Ureter (tissue), 1 donor: ENCODE data around the gene TRIM43. TPM values are rescaled to one million over a fixed set of nuclear protein-coding genes. Genes with fewer than 3 reads are reported as not detected.
"Not testable (repeated sequence)": the region's sequence is repeated elsewhere in the genome, so short reads cannot be mapped to it uniquely, and the experiment has no call there.

Source experiments
- DNase-seq: peaks from one replicate; pipeline ENCODE4 v3.0.0-alpha.2; 2020; ENCODE audit warnings: low spot score
- total RNA-seq: library from RNA; stranded (reverse); gene quantifications from one replicate; pipeline ENCODE4 v1.2.4, GENCODE V29; 2023
- donor health status: DM: yes; HTN: yes; CAD: no.

Gene TRIM43
- total RNA-seq, 1 donor from 2014 or later, result not detected

DNA sequence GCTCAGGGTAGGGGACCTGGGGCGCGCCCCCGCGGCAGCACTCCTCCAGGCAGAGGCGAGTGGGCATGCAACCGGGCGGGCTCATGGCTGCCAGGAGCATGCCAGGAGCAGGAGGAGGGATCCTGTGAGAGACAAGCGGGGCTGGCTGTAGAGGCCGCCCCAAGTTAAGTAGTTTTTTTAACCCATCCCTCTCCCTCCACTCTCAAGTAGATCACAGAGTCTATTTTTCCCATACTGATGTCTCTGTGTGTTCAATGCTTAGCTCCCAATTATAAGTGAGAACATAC is 49.4 kb downstream of the TRIM43 start:
- DNase-seq, result not testable (repeated sequence)

DNA sequence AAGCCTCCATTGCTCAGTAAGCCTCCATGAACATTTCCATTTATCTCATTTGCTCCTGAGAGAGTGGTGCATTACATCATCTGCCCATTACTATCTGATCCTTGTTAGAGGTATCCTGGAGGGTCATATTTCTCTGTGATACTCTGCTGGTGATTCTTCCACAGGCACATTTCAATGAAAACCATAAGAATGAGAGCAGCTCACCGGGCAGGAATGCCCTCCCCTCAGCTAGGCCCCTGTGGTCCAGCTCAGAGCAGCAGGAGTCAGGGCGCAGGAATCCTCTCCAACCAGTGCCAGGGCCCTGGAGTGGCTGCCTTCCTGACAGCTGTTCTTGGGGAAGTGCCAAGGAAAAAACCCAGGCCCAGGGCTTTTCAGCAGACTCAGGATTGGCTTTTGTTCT is 50.0 kb downstream of the TRIM43 start:
- not testable (repeated sequence) for DNase-seq

DNA sequence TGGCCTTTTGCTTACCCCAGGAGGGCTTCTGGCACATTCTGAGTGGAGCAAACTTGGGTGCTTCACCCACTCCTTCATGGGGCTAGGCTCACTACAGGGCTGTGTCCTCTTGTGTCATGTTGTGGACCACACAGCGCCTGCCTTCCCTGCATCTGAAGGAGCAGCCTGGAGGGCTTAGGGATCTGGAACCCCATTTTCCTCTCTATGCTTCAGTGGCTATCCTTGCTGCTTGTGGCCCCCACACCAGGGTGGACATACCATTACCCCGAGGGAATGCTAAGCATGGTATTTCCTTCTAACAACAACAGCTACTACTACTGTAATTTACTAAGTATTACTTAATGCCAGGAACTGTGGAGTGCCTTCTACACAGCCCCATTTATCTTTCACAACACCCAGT is 50.6 kb downstream of the TRIM43 start:
- DNase-seq, result not testable (repeated sequence)

DNA sequence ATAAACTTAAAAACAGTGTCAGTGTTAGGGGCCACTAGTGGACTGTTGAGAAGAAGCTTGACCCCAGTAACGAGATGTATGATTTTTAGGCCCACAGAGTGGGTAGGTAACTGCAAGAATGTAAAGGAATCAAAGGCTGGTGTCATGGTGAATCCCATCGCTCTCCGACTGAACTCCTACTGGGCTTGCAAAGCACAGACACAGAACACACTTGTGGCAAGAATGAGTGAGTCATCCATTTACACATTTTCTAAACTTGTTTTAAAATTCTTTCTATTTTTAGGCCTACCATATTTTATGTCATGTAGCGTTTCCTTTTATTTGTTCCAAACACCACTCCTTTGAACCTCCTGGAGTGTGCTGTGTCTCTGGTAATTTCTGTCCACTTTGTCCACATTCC is 51.1 kb downstream of the TRIM43 start:
- not testable (repeated sequence) for DNase-seq

DNA sequence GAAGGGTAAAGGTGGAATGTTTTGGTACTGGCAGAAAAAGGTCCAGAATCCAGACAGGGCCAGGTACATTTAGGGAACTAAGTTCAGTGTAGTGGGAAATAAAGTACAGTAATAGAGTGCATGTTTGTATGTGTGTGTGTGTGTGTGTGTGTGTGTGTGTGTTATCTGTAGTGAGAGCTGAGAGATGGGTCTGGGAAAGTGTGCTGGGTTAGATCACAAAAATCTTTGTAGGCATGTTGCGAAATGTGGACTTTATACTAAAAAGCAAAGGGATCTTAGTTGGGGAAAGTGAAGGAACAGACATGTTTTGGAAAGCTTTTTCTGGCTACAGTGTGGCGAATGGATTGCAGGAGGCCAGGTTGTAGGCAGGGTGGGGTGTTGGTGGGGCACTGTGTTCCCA is 53.5 kb downstream of the TRIM43 start:
- DNase-seq, result not testable (repeated sequence)

DNA sequence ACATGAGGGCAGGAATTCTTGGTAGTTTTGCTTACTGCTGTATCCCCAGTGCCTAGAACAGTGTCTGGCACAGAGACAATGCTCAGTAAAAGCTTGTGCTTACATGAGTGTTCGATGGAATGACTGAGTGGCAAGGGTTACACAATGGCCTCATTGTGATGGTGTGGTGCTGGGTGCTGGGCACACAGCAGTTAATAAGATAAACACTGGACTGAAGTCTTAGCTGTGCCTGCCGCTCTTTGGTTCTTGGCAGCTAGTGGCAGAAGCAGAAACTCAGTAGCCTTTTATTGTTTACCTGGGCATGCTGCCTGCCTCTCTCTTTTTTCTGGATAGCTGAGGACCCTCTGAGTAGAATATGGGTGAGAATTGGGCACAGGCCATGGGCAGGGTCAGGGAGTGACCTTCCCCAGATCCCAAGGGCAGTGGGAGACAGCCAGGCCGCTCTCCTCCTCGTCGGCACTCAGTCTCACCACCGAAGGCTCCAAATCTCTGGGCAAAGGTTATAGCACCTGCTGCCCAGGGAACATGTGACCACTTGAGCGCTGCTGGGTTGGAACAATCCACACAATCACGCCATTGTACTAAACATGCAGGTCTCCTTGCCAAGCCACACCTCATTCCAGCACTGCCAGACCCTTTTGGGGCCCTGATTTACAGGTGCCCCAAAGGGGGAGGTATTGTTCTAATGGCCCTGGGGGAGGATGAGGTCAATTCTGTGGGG is 54.6 kb downstream of the TRIM43 start:
- not testable (repeated sequence) for DNase-seq

DNA sequence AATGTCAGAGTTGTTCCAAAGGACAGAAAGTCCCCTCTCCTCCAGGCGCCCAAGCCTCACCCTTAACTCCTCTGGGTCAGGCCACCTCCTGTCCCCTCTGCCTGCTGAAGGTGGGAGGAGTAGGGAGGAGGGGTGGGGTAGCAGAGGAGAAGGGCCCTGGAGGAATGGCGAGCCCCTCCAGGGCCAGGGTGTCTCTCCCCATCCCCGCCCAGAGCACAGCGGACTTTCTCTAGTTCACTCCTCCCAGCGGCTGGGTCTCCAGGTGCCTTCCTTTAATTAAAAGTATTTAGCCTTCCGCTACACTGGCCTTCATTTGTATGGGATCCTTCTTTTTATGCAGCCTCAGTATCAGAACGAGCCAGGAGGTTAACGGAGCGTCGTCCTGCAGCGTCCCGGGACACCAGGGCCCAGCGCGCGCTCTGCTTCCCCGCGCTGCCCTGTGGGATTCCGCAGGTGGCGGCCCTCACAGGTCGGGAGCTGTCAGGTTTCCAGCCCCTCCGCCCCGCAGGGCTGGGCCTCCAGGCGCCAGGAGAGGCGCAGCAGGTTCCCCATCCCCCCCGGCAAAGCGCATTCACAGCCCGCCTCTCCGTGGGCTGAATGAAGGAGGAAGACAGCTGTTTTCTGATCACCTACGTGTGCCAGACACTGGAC is 57.2 kb downstream of the TRIM43 start:
- DNase-seq, result not testable (repeated sequence)

Other genes starting within 250 kb of the TRIM43 start
- gene FAHD2A, start 189.3 kb upstream of the TRIM43 start, total RNA-seq, result 25.7 TPM
- not detected for gene TRIM43B, start 107.2 kb upstream of the TRIM43 start, total RNA-seq